Measurements from ENCODE around the gene HOXD10.
A peak's percentile ranks its signal among the peaks of the same experiment; 100 is the strongest.

Gene HOXD10

GRCh38 chr2:176136374-176137251, 20.0 kb downstream of the HOXD10 start:
- DNase-seq (ENCODE audit: low read depth): no peak

- no peak for DNase-seq (ENCODE audit: low read depth)
Observed at GRCh38 chr2:176137252-176137580, 20.6 kb downstream of the HOXD10 start.

GRCh38 chr2:176137906-176138305, 21.3 kb downstream of the HOXD10 start:
- DNase-seq (ENCODE audit: low read depth): no peak

GRCh38 chr2:176138526-176138922, 21.9 kb downstream of the HOXD10 start:
- no peak for DNase-seq (ENCODE audit: low read depth)

GRCh38 chr2:176138923-176139660, 22.5 kb downstream of the HOXD10 start:
- DNase-seq (ENCODE audit: low read depth): no peak

- no peak for DNase-seq (ENCODE audit: low read depth)
Observed at GRCh38 chr2:176139661-176140512, 23.3 kb downstream of the HOXD10 start.

GRCh38 chr2:176140513-176141317, 24.1 kb downstream of the HOXD10 start:
- peak; percentile 44 for DNase-seq (ENCODE audit: low read depth)

- no peak for DNase-seq (ENCODE audit: low read depth)
Observed at GRCh38 chr2:176142281-176142680, 25.7 kb downstream of the HOXD10 start.

GRCh38 chr2:176145085-176145969, 28.7 kb downstream of the HOXD10 start:
- no peak for DNase-seq (ENCODE audit: low read depth)

- no peak for DNase-seq (ENCODE audit: low read depth)
Observed at GRCh38 chr2:176146101-176146500, 29.5 kb downstream of the HOXD10 start.

GRCh38 chr2:176146645-176147044, 30.1 kb downstream of the HOXD10 start:
- no peak for DNase-seq (ENCODE audit: low read depth)

- DNase-seq (ENCODE audit: low read depth): no peak
Observed at GRCh38 chr2:176147210-176147799, 30.7 kb downstream of the HOXD10 start.

- no peak for DNase-seq (ENCODE audit: low read depth)
Observed at GRCh38 chr2:176147800-176148496, 31.4 kb downstream of the HOXD10 start.

GRCh38 chr2:176148751-176149421, 32.3 kb downstream of the HOXD10 start:
- no peak for DNase-seq (ENCODE audit: low read depth)

GRCh38 chr2:176149481-176149938, 32.9 kb downstream of the HOXD10 start:
- no peak for DNase-seq (ENCODE audit: low read depth)

- no peak for DNase-seq (ENCODE audit: low read depth)
Observed at GRCh38 chr2:176149939-176150583, 33.5 kb downstream of the HOXD10 start.

GRCh38 chr2:176150584-176151441, 34.2 kb downstream of the HOXD10 start:
- DNase-seq (ENCODE audit: low read depth): no peak

Data from stimulated activated CD4-positive, alpha-beta T cell treated with anti-CD3 and anti-CD28 coated beads, Interleukin-2, amount 100 ng/mL, for 4 hours (primary cell).